Measurements from ENCODE around the gene LTK. TPM values are rescaled to one million over a fixed set of nuclear protein-coding genes. Genes with fewer than 3 reads are reported as not detected.

LTK gene
- total and polyA plus RNA-seq, 2 donors (not counting 1 experiment from before 2014, with no cell fraction given): 4.4 to 9.7 TPM

Other genes starting within 250 kb of the LTK start
- gene OIP5, start 181.2 kb downstream of the LTK start, total RNA-seq: 0.84 and 2.3 TPM in 2 replicates
- gene OIP5, start 181.2 kb downstream of the LTK start, polyA plus RNA-seq: 0.97 and 1.3 TPM in 2 replicates
- 5.4 and 7.4 TPM in 2 replicates for gene NUSAP1, start 180.9 kb downstream of the LTK start, total RNA-seq
- gene NUSAP1, start 180.9 kb downstream of the LTK start, polyA plus RNA-seq: 6.5 and 8.3 TPM in 2 replicates
- 14.8 and 16.0 TPM in 2 replicates for gene NDUFAF1, start 111.3 kb downstream of the LTK start, total RNA-seq
- gene NDUFAF1, start 111.3 kb downstream of the LTK start, polyA plus RNA-seq: 6.1 TPM in 2 replicates
- 39.4 and 45.0 TPM in 2 replicates for gene RTF1, start 96.7 kb downstream of the LTK start, total RNA-seq
- gene RTF1, start 96.7 kb downstream of the LTK start, polyA plus RNA-seq: 11.9 and 25.9 TPM in 2 replicates
- 0.22 TPM in 1 of 2 replicates, not detected in the other for gene ITPKA, start 20.0 kb downstream of the LTK start, total RNA-seq
- not detected in 2 replicates for gene ITPKA, start 20.0 kb downstream of the LTK start, polyA plus RNA-seq
- gene RPAP1, start 30.4 kb upstream of the LTK start, total RNA-seq: 59.4 and 69.6 TPM in 2 replicates
- 29.1 and 30.6 TPM in 2 replicates for gene RPAP1, start 30.4 kb upstream of the LTK start, polyA plus RNA-seq
- 0.05 TPM in 1 of 2 replicates, not detected in the other for gene TYRO3, start 45.4 kb upstream of the LTK start, total RNA-seq
- not detected in 2 replicates for gene TYRO3, start 45.4 kb upstream of the LTK start, polyA plus RNA-seq
- 77.2 and 79.7 TPM in 2 replicates for gene MGA, start 146.6 kb upstream of the LTK start, total RNA-seq
- 5.4 and 7.6 TPM in 2 replicates for gene MGA, start 146.6 kb upstream of the LTK start, polyA plus RNA-seq

Measured in B cell (primary cell).